OCI-LY7 (cell line): ENCODE measurements around the gene C1orf174. TPM values are rescaled to one million over a fixed set of nuclear protein-coding genes. Genes with fewer than 3 reads are reported as not detected.

Experiments used
- BruUV-seq: library from RNA; stranded (reverse); fragments of 400-500 nt; replicated peaks from 2 replicates; lab custom pipeline; 2021; lab: Mats Ljungman, UMichigan
- CTCF ChIA-PET: fragments of 300-600 bp; sonication (Branson Sonifier 250); formaldehyde crosslinking; loops from one replicate; lab custom pipeline; 2022; ENCODE audit warnings: antibody characterized with exemption; ENCODE audit not compliant: unreplicated experiment; lab: Charles Lee
- POLR2A ChIA-PET: fragments of 300-600 bp; sonication (Branson Sonifier 250); formaldehyde crosslinking; loops from one replicate; lab custom pipeline; 2022; ENCODE audit warnings: antibody characterized with exemption; lab: Charles Lee
- DNase-seq: peaks from one replicate; pipeline ENCODE4 v3.0.0-alpha.2; 2015; ENCODE audit warnings: low spot score
- H2AFZ ChIP-seq: fragments of 200-600 bp; sonication (generic), shearing (Covaris generic); 2 replicates; pipeline ENCODE4 v1.6.1; 2014; ENCODE audit warnings: mild to moderate bottlenecking, antibody characterized with exemption, low read length, moderate library complexity
- H3K27ac ChIP-seq: fragments of 200-600 bp; sonication (generic); 2 replicates; pipeline ENCODE4 v1.5.1; 2014; ENCODE audit warnings: mixed run types, low read depth, mild to moderate bottlenecking, moderate library complexity, low read length, inconsistent platforms; ENCODE audit not compliant: poor library complexity, severe bottlenecking
- H3K36me3 ChIP-seq: fragments of 200-600 bp; sonication (generic); 2 replicates; pipeline ENCODE4 v1.6.1; 2014; ENCODE audit warnings: mild to moderate bottlenecking, antibody characterized with exemption, low read length, moderate library complexity, mixed read lengths; ENCODE audit not compliant: insufficient read depth
- H3K4me1 ChIP-seq: fragments of 200-600 bp; sonication (generic); 2 replicates; pipeline ENCODE4 v1.5.1; 2014; ENCODE audit warnings: mild to moderate bottlenecking, low read length; ENCODE audit not compliant: insufficient read depth, poor library complexity, severe bottlenecking
- H3K4me2 ChIP-seq: fragments of 200-600 bp; sonication (generic); 2 replicates; pipeline ENCODE4 v1.6.1; 2014; ENCODE audit warnings: mild to moderate bottlenecking, low read length
- H3K4me3 ChIP-seq: fragments of 200-600 bp; sonication (generic); 2 replicates; pipeline ENCODE4 v1.5.1; 2014; ENCODE audit warnings: mild to moderate bottlenecking, low read depth, low read length; ENCODE audit not compliant: poor library complexity, severe bottlenecking
- H3K79me2 ChIP-seq: fragments of 200-600 bp; sonication (generic); 2 replicates; pipeline ENCODE4 v1.6.1; 2016; ENCODE audit warnings: low read depth, mild to moderate bottlenecking, low read length, moderate library complexity, mixed read lengths; ENCODE audit not compliant: insufficient read depth
- H3K9me2 ChIP-seq: fragments of 200-600 bp; sonication (generic); 2 replicates; pipeline ENCODE4 v1.6.1; 2016; ENCODE audit warnings: mild to moderate bottlenecking, low read length, mixed read lengths; ENCODE audit not compliant: insufficient read depth
- H3K9me3 ChIP-seq: fragments of 200-600 bp; sonication (generic); 2 replicates; pipeline ENCODE4 v1.6.1; 2014; ENCODE audit warnings: mild to moderate bottlenecking, mixed run types, low read length, mixed read lengths
- H4K20me1 ChIP-seq: fragments of 200-600 bp; sonication (generic); 2 replicates; pipeline ENCODE4 v1.6.1; 2014; ENCODE audit warnings: mild to moderate bottlenecking, antibody characterized with exemption, low read length, moderate library complexity, mixed read lengths; ENCODE audit not compliant: insufficient read depth
- CTCF ChIP-seq: fragments of 200-600 bp; sonication (generic); conservative IDR thresholded peaks from 2 replicates; pipeline ENCODE4 v1.5.1; 2014; ENCODE audit warnings: mild to moderate bottlenecking, antibody characterized with exemption, low read length, moderate library complexity, mixed read lengths
- EZH2phosphoT487 ChIP-seq: fragments of 200-600 bp; sonication (generic); IDR thresholded peaks from 2 replicates; pipeline ENCODE4 v1.6.1; 2018; ENCODE audit warnings: low read depth, borderline replicate concordance, mild to moderate bottlenecking, mixed run types, antibody characterized with exemption, low read length, moderate library complexity, mixed read lengths
- intact Hi-C: fragments of 100-400 bp; cut with micrococcal nuclease; formaldehyde crosslinking; loops from one replicate; pipeline ENCODE4 v1.10.0; 2022; ENCODE audit not compliant: unreplicated experiment
- total RNA-seq, 2 experiments: library from RNA; depleted of rRNA in 1 of 2; stranded (reverse); fragments of >200 nt in 1 of 2; shearing (Covaris generic) in 1 of 2; gene quantifications; 2 replicates each; pipeline ENCODE4 v1.2.3, GENCODE V29; 2014 to 2022

Gene C1orf174
- total RNA-seq, 2 experiments from 2014 or later, result 39.0 to 59.5 TPM

- Histone ChIP-seq H3K9me2 (no peaks in the 10 kb centered on the region), H2AFZ (no peak overlapping the region), H3K4me1 (peaks cover 9% of the 10 kb centered on the region), H3K9me3 (no peaks in the 10 kb centered on the region), H3K79me2 (peaks cover 31% of the 10 kb centered on the region), H3K36me3 (peaks cover 50% of the 10 kb centered on the region), H3K4me3 (no peak overlapping the region), H3K27ac (no peak overlapping the region), H4K20me1 (peaks cover 7% of the 10 kb centered on the region; the same call in 1 of the 2 replicates), H3K4me2 (no peak overlapping the region)
- intact Hi-C loops, result no loop called here
- no peak for DNase-seq
- TF ChIP-seq CTCF (no peak), EZH2phosphoT487 (no peak)
- POLR2A ChIA-PET, result no interaction called here
- BruUV-seq, result no TSS peak
- CTCF ChIA-PET, result no interaction called here
Measured at GRCh38 chr1:3852091-3852490, 48.0 kb downstream of the C1orf174 start.

- DNase-seq, result no peak
- Histone ChIP-seq H3K9me2 (no peaks in the 10 kb centered on the region), H3K4me3 (no peak overlapping the region), H3K4me1 (peaks cover 9% of the 10 kb centered on the region), H3K36me3 (peaks cover 57% of the 10 kb centered on the region), H2AFZ (no peak overlapping the region), H3K4me2 (no peak overlapping the region), H3K9me3 (no peaks in the 10 kb centered on the region), H3K79me2 (peaks cover 28% of the 10 kb centered on the region), H4K20me1 (peaks cover 6% of the 10 kb centered on the region; the same call in 1 of the 2 replicates), H3K27ac (no peak overlapping the region)
- TF ChIP-seq EZH2phosphoT487, result no peak
- TF ChIP-seq CTCF, result no peak
- no TSS peak for BruUV-seq
- CTCF ChIA-PET, result no interaction called here
- intact Hi-C loops, result no loop called here
- POLR2A ChIA-PET, result no interaction called here
Measured at GRCh38 chr1:3851292-3851691, 48.8 kb downstream of the C1orf174 start.

- Histone ChIP-seq H3K9me3 (no peaks in the 10 kb centered on the region), H3K36me3 (peaks cover 57% of the 10 kb centered on the region), H3K4me1 (peaks cover 7% of the 10 kb centered on the region), H3K9me2 (no peaks in the 10 kb centered on the region), H2AFZ (no peak overlapping the region), H3K79me2 (peaks cover 24% of the 10 kb centered on the region), H3K4me2 (no peak overlapping the region), H4K20me1 (peaks cover 3% of the 10 kb centered on the region; the same call in 1 of the 2 replicates), H3K4me3 (no peak overlapping the region), H3K27ac (no peak overlapping the region)
- no peak for TF ChIP-seq CTCF
- no peak for TF ChIP-seq EZH2phosphoT487
- no TSS peak for BruUV-seq
- no peak for DNase-seq
- intact Hi-C loops, result no loop called here
- CTCF ChIA-PET, result no interaction called here
- POLR2A ChIA-PET, result no interaction called here
Measured at GRCh38 chr1:3850857-3851256, 49.2 kb downstream of the C1orf174 start.
